HEK293 (cell line): ENCODE results near the gene EMILIN1.

Source experiments
- GFI1B ChIP-seq: fragments of 450-650 bp; formaldehyde crosslinking; IDR thresholded peaks from 2 replicates; pipeline ENCODE4 v1.5.1; 2016; ENCODE audit warnings: missing biosample characterization, missing genetic modification characterization
- HOXD13 ChIP-seq: sonication (generic); formaldehyde crosslinking; IDR thresholded peaks from 2 replicates; pipeline ENCODE4 v1.8.0; 2022; ENCODE audit warnings: missing genetic modification reagents, borderline replicate concordance
- PBX3 ChIP-seq: sonication (generic); formaldehyde crosslinking; IDR thresholded peaks from 2 replicates; pipeline ENCODE4 v1.8.1; 2022; ENCODE audit warnings: mild to moderate bottlenecking, moderate library complexity, missing genetic modification reagents
- SP2 ChIP-seq: fragments of 450-650 bp; formaldehyde crosslinking; IDR thresholded peaks from 2 replicates; pipeline ENCODE4 v1.5.1; 2016; ENCODE audit warnings: missing biosample characterization, missing genetic modification characterization
- ZBTB17 ChIP-seq: fragments of 450-650 bp; formaldehyde crosslinking; IDR thresholded peaks from 2 replicates; pipeline ENCODE4 v1.5.1; 2016; ENCODE audit warnings: missing biosample characterization, missing genetic modification characterization
- ZFP37 ChIP-seq: fragments of 450-650 bp; formaldehyde crosslinking; IDR thresholded peaks from 2 replicates; pipeline ENCODE4 v1.5.1; 2016; ENCODE audit warnings: missing biosample characterization, missing genetic modification characterization
- ZNF114 ChIP-seq: fragments of 450-650 bp; formaldehyde crosslinking; IDR thresholded peaks from 2 replicates; pipeline ENCODE4 v1.5.0; 2017; ENCODE audit warnings: missing biosample characterization, missing genetic modification characterization
- ZNF274 ChIP-seq, 2 experiments: fragments of 200-500 bp in 1 of 2; fragments of 450-650 bp in 1 of 2; sonication (Bioruptor generic) in 1 of 2; formaldehyde crosslinking in 1 of 2; IDR thresholded peaks; 2 replicates each; pipeline versions ENCODE4 v1.5.1 to v1.6.1; 2014 to 2016; ENCODE audit warnings: borderline replicate concordance in 1 of 2, inconsistent platforms in 1 of 2, low read length in 1 of 2, missing biosample characterization in 1 of 2, missing genetic modification characterization in 1 of 2
- ZNF76 ChIP-seq: fragments of 450-650 bp; formaldehyde crosslinking; IDR thresholded peaks from 2 replicates; pipeline ENCODE4; 2016; ENCODE audit warnings: low read depth, missing biosample characterization, missing genetic modification characterization, borderline replicate concordance
- ZSCAN23 ChIP-seq: fragments of 450-650 bp; formaldehyde crosslinking; IDR thresholded peaks from 2 replicates; pipeline ENCODE4 v1.5.1; 2016; ENCODE audit warnings: missing biosample characterization, missing genetic modification characterization
- TF ChIP-seq, protein P1 (sequence below): fragments of 450-650 bp; formaldehyde crosslinking; IDR thresholded peaks from 2 replicates; pipeline ENCODE4 v1.5.1; 2016; ENCODE audit warnings: missing biosample characterization, missing genetic modification characterization
- TF ChIP-seq, protein P2 (sequence below): fragments of 450-650 bp; formaldehyde crosslinking; IDR thresholded peaks from 2 replicates; pipeline ENCODE4 v1.5.1; 2016; ENCODE audit warnings: missing biosample characterization, missing genetic modification characterization

DNA sequence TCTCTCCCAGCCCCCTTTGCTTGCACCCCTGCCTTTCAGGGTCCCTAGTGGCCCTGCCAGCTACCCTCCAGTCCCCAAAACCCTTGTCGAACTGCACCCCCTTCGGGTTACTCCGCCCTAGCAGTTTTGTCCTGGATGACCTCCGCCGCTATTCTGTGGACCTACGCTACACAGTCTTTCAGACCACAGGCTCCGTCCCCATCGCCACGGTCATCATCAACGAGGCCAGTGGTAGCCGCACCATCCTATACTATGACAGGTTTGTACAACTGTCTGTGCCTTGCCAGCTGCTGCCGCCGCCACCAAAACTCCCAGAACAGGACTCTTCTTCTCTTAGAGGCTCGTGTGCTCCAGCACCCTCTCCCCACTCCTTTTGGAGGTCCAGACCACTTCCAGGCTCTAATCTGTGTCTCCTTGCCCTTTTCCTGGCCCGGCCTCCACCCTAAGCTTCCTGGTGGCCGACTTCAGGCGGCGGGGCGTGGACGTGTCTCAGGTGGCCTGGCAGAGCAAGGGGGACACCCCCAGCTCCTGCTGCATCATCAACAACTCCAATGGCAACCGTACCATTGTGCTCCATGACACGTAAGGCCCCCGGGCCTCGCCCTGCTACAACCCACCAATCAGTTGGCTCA, 16.1 kb downstream of the EMILIN1 start:
- TF ChIP-seq, protein P1, sequence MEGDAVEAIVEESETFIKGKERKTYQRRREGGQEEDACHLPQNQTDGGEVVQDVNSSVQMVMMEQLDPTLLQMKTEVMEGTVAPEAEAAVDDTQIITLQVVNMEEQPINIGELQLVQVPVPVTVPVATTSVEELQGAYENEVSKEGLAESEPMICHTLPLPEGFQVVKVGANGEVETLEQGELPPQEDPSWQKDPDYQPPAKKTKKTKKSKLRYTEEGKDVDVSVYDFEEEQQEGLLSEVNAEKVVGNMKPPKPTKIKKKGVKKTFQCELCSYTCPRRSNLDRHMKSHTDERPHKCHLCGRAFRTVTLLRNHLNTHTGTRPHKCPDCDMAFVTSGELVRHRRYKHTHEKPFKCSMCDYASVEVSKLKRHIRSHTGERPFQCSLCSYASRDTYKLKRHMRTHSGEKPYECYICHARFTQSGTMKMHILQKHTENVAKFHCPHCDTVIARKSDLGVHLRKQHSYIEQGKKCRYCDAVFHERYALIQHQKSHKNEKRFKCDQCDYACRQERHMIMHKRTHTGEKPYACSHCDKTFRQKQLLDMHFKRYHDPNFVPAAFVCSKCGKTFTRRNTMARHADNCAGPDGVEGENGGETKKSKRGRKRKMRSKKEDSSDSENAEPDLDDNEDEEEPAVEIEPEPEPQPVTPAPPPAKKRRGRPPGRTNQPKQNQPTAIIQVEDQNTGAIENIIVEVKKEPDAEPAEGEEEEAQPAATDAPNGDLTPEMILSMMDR (tag by site-specific recombination), result no peak
- TF ChIP-seq ZSCAN23, result no peak
- TF ChIP-seq GFI1B (tag by site-specific recombination), result no peak
- no peak for TF ChIP-seq HOXD13 (CRISPR knock-in tag)
- no peak for TF ChIP-seq ZNF114 (tag by site-specific recombination)
- TF ChIP-seq ZNF76 (tag by site-specific recombination), result no peak
- TF ChIP-seq ZBTB17, result no peak
- TF ChIP-seq ZNF274 (IDR thresholded peaks at IDR 0.05; ENCODE audit: low read length), result no peak
- no peak for TF ChIP-seq ZNF274 (tag by site-specific recombination; IDR thresholded peaks at IDR 0.05; ENCODE audit: borderline replicate concordance)
- TF ChIP-seq PBX3 (CRISPR knock-in tag), result no peak
- no peak for TF ChIP-seq ZFP37 (tag by site-specific recombination)
- no peak for TF ChIP-seq SP2
- TF ChIP-seq, protein P2, sequence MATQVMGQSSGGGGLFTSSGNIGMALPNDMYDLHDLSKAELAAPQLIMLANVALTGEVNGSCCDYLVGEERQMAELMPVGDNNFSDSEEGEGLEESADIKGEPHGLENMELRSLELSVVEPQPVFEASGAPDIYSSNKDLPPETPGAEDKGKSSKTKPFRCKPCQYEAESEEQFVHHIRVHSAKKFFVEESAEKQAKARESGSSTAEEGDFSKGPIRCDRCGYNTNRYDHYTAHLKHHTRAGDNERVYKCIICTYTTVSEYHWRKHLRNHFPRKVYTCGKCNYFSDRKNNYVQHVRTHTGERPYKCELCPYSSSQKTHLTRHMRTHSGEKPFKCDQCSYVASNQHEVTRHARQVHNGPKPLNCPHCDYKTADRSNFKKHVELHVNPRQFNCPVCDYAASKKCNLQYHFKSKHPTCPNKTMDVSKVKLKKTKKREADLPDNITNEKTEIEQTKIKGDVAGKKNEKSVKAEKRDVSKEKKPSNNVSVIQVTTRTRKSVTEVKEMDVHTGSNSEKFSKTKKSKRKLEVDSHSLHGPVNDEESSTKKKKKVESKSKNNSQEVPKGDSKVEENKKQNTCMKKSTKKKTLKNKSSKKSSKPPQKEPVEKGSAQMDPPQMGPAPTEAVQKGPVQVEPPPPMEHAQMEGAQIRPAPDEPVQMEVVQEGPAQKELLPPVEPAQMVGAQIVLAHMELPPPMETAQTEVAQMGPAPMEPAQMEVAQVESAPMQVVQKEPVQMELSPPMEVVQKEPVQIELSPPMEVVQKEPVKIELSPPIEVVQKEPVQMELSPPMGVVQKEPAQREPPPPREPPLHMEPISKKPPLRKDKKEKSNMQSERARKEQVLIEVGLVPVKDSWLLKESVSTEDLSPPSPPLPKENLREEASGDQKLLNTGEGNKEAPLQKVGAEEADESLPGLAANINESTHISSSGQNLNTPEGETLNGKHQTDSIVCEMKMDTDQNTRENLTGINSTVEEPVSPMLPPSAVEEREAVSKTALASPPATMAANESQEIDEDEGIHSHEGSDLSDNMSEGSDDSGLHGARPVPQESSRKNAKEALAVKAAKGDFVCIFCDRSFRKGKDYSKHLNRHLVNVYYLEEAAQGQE (tag by site-specific recombination), result no peak
